ENCODE data around the gene WDR7.

Gene WDR7

DNA sequence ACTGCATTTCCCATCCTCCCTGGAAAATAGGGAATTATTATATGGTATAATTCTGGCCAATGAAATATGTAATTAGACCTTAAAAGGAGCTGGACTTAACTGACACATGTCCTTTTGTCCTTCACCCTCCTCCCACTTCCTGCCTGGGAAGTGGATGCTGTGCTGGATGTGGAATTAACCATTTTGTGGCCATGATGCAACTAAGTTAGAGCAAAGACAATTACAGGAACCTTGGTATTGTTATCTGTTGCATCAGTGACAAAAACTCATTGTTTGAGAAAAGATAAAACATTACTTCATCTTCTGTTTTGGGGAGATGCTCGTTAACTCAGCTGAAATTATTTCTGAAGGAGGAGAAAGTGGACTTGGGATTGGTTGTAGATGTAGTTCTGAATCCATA, 268.0 kb downstream of the WDR7 start:
- DNase-seq (ENCODE audit: extremely low spot score), result no peak
- ChIA-PET CTCF (no interaction called here), POLR2A (no interaction called here)
- TF ChIP-seq HDGF (IDR thresholded peaks at IDR 0.05; ENCODE audit: borderline replicate concordance) (no peak), FOXM1 (IDR thresholded peaks at IDR 0.05; ENCODE audit: borderline replicate concordance) (no peak), SUZ12 (IDR thresholded peaks at IDR 0.05) (no peak), LEF1 (IDR thresholded peaks at IDR 0.05; ENCODE audit: borderline replicate concordance) (no peak), FOXA1 (IDR thresholded peaks at IDR 0.05) (no peak), BHLHE40 (IDR thresholded peaks at IDR 0.05; ENCODE audit: borderline replicate concordance) (no peak), SP1 (IDR thresholded peaks at IDR 0.05) (no peak), ARNT (IDR thresholded peaks at IDR 0.05) (no peak), L3MBTL2 (conservative IDR thresholded peaks at IDR 0.05) (no peak), ZNF384 (IDR thresholded peaks at IDR 0.05) (no peak), FOXK2 (IDR thresholded peaks at IDR 0.05) (no peak), TARDBP (IDR thresholded peaks at IDR 0.05) (no peak), CTBP1 (IDR thresholded peaks at IDR 0.05; ENCODE audit: borderline replicate concordance) (no peak), ELF4 (IDR thresholded peaks at IDR 0.05) (no peak), NFRKB (IDR thresholded peaks at IDR 0.05) (no peak)
- TF ChIP-seq, protein P1, sequence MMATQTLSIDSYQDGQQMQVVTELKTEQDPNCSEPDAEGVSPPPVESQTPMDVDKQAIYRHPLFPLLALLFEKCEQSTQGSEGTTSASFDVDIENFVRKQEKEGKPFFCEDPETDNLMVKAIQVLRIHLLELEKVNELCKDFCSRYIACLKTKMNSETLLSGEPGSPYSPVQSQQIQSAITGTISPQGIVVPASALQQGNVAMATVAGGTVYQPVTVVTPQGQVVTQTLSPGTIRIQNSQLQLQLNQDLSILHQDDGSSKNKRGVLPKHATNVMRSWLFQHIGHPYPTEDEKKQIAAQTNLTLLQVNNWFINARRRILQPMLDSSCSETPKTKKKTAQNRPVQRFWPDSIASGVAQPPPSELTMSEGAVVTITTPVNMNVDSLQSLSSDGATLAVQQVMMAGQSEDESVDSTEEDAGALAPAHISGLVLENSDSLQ (IDR thresholded peaks at IDR 0.05), result no peak

DNA sequence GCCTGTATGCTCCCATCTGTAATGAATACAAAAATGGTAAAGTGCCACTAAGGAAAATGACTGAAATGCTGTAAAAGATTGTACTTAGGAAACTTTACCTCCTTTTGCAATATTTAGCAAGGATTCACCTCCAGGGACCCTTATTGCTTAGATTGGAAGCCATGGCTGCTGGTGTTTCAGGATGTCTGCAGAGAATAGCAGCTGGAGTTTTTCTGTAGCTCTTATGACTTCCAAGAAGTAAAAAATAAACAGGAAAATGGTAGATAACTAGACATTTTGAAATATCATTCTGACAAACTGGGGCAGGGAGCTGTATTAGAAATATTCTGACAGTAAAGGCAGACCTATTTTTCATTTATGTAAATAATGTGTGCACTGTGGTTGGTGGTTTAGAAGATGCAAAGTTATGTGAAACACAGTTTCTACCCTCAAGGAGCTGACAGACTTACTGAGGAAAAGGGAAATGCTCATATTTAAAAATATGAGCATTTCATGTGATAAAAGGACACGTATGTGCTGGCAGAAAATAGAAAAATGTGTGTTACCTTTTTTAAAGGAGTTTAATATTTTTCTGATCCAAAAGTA, 270.8 kb downstream of the WDR7 start:
- no peak for TF ChIP-seq TARDBP (IDR thresholded peaks at IDR 0.05)
- no peak for TF ChIP-seq ARNT (IDR thresholded peaks at IDR 0.05)
- TF ChIP-seq FOXA1 (IDR thresholded peaks at IDR 0.05), result no peak
- no peak for TF ChIP-seq FOXK2 (IDR thresholded peaks at IDR 0.05)
- no peak for TF ChIP-seq HDGF (IDR thresholded peaks at IDR 0.05; ENCODE audit: borderline replicate concordance)
- TF ChIP-seq ZNF384 (IDR thresholded peaks at IDR 0.05), result no peak
- DNase-seq (ENCODE audit: extremely low spot score), result no peak
- POLR2A ChIA-PET, result no interaction called here
- CTCF ChIA-PET, result interaction anchor here (0.6 kb wide), 1 partner anchor 17 kb away, joined by 3 read pairs; no protein-coding TSS in a partner anchor

DNA sequence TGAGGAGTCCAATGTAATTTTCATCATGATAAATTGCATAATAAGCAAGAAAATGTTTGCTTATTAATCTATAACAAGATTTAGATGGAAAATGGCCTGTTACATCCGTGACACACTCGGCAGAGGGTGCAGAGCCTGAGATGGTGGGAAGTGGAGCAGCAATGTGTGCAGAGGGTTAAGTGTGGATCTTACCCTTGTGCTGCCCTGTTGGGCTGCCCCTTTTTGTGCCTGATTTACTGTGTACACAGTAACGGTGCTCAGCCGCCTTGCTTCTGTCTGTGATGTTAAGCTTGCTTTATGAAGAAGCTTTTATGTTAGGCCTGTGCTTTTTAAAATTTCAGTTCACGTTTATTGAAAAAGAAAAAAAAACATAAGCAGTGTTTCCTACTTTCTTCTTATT, 275.6 kb downstream of the WDR7 start:
- TF ChIP-seq ZNF384 (IDR thresholded peaks at IDR 0.05) (no peak), BHLHE40 (IDR thresholded peaks at IDR 0.05; ENCODE audit: borderline replicate concordance) (no peak), SP1 (IDR thresholded peaks at IDR 0.05) (no peak), ARNT (IDR thresholded peaks at IDR 0.05) (no peak), L3MBTL2 (conservative IDR thresholded peaks at IDR 0.05) (no peak), CTBP1 (IDR thresholded peaks at IDR 0.05; ENCODE audit: borderline replicate concordance) (no peak), SUZ12 (IDR thresholded peaks at IDR 0.05) (no peak), ELF4 (IDR thresholded peaks at IDR 0.05) (no peak), LEF1 (IDR thresholded peaks at IDR 0.05; ENCODE audit: borderline replicate concordance) (no peak), FOXA1 (IDR thresholded peaks at IDR 0.05) (no peak), HDGF (IDR thresholded peaks at IDR 0.05; ENCODE audit: borderline replicate concordance) (no peak), FOXK2 (IDR thresholded peaks at IDR 0.05) (no peak), NFRKB (IDR thresholded peaks at IDR 0.05) (no peak), FOXM1 (IDR thresholded peaks at IDR 0.05; ENCODE audit: borderline replicate concordance) (no peak), TARDBP (IDR thresholded peaks at IDR 0.05) (no peak)
- TF ChIP-seq, protein P1 (IDR thresholded peaks at IDR 0.05), result no peak
- ChIA-PET POLR2A (no interaction called here), CTCF (no interaction called here)
- no peak for DNase-seq (ENCODE audit: extremely low spot score)

DNA sequence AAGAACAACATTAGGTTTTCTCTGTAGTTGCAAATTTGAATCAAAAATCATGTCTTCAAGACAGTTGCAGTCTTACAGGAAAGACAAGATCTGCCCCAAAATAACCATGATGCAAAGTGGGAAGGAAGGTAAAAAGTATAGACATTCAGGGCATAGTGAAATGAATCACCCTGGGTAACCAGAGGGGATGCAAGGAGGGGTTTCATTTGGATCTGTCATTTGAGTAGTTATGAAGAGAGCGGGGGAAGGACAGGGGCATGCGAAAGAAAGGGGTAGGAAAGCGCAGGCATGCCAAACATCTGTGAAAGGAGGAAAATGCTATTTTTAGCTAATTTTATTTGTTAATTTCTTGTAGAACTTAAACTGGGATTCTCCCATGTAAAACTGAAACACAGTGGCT, 276.6 kb downstream of the WDR7 start:
- DNase-seq (ENCODE audit: extremely low spot score), result no peak
- CTCF ChIA-PET, result no interaction called here
- TF ChIP-seq SP1 (IDR thresholded peaks at IDR 0.05), result no peak
- TF ChIP-seq ELF4 (IDR thresholded peaks at IDR 0.05), result no peak
- TF ChIP-seq ZNF384 (IDR thresholded peaks at IDR 0.05), result no peak
- TF ChIP-seq CTBP1 (IDR thresholded peaks at IDR 0.05; ENCODE audit: borderline replicate concordance), result no peak
- no peak for TF ChIP-seq SUZ12 (IDR thresholded peaks at IDR 0.05)
- TF ChIP-seq FOXM1 (IDR thresholded peaks at IDR 0.05; ENCODE audit: borderline replicate concordance), result no peak
- TF ChIP-seq L3MBTL2 (conservative IDR thresholded peaks at IDR 0.05), result no peak
- no peak for TF ChIP-seq ARNT (IDR thresholded peaks at IDR 0.05)
- POLR2A ChIA-PET, result no interaction called here

DNA sequence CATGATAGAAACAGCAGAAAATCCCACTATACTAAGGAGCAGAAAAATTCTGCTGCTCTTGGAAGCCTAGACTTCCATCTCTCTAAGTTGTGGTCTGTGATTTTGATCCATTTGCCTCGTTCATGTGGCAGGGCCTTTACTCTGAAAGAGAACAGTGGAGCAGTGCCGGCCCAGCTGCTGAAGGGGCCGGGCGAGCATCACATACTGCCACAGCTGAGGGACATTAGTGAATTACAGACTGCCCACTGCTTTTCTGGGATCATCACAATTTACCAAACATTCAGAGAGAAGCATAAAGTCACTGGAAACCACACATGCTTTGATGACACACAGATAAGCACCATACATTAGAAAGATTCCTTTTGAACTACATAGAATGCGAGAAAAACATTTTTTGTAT, 278.7 kb downstream of the WDR7 start:
- CTCF ChIA-PET, result no interaction called here
- DNase-seq (ENCODE audit: extremely low spot score), result no peak

DNA sequence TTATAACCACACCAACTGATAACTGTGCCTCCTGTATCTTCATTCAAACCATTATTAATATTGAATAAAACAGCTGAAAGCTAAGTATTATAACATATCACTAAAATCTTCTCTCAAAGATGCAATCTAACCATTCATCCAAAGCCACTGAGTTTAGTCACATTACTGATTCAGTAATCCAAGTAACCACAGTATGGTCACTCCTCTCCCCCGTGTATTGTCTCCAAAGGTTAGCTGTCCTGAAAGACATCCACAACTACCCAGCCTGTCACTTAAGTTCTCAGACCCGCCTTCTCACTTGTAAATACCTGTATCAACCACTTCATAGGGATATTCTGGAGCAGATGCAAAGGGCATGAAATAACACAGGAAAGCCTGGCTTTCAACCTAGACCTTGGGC, 282.3 kb downstream of the WDR7 start:
- no peak for DNase-seq (ENCODE audit: extremely low spot score)
- POLR2A ChIA-PET, result no interaction called here
- TF ChIP-seq BHLHE40 (IDR thresholded peaks at IDR 0.05; ENCODE audit: borderline replicate concordance) (no peak), FOXK2 (IDR thresholded peaks at IDR 0.05) (no peak), NFRKB (IDR thresholded peaks at IDR 0.05) (no peak), FOXM1 (IDR thresholded peaks at IDR 0.05; ENCODE audit: borderline replicate concordance) (no peak), ARNT (IDR thresholded peaks at IDR 0.05) (no peak), HDGF (IDR thresholded peaks at IDR 0.05; ENCODE audit: borderline replicate concordance) (no peak), SUZ12 (IDR thresholded peaks at IDR 0.05) (no peak), TARDBP (IDR thresholded peaks at IDR 0.05) (no peak), CTBP1 (IDR thresholded peaks at IDR 0.05; ENCODE audit: borderline replicate concordance) (no peak), LEF1 (IDR thresholded peaks at IDR 0.05; ENCODE audit: borderline replicate concordance) (no peak), SP1 (IDR thresholded peaks at IDR 0.05) (no peak), ELF4 (IDR thresholded peaks at IDR 0.05) (no peak), L3MBTL2 (conservative IDR thresholded peaks at IDR 0.05) (no peak)
- TF ChIP-seq, protein P1 (IDR thresholded peaks at IDR 0.05), result no peak
- CTCF ChIA-PET, result no interaction called here

More for the DNA sequence above, 278.7 kb downstream of the WDR7 start:
- TF ChIP-seq SUZ12 (IDR thresholded peaks at IDR 0.05) (no peak), SP1 (IDR thresholded peaks at IDR 0.05) (no peak), ELF4 (IDR thresholded peaks at IDR 0.05) (no peak), FOXM1 (IDR thresholded peaks at IDR 0.05; ENCODE audit: borderline replicate concordance) (no peak), FOXA1 (IDR thresholded peaks at IDR 0.05) (no peak), ARNT (IDR thresholded peaks at IDR 0.05) (no peak), L3MBTL2 (conservative IDR thresholded peaks at IDR 0.05) (no peak), HDGF (IDR thresholded peaks at IDR 0.05; ENCODE audit: borderline replicate concordance) (no peak)
- TF ChIP-seq, protein P1 (IDR thresholded peaks at IDR 0.05), result no peak
- POLR2A ChIA-PET, result interaction anchor here (0.5 kb wide), 1 partner anchor 122 kb away, joined by 4 read pairs; no protein-coding TSS in a partner anchor
